ENCODE data around the gene USP6NL.

The USP6NL gene

GRCh38 chr10:11475831-11476434 lies 135.5 kb downstream of the USP6NL start:
- Histone ChIP-seq H2BK120ac (ENCODE audit: low read depth, low read length) (no peak overlapping the region), H2BK15ac (replicated peaks; ENCODE audit: low read depth) (no peak overlapping the region), H3K27me3 (ENCODE audit: insufficient read depth, low read length, poor library complexity) (no peaks in the 10 kb centered on the region), H4K8ac (ENCODE audit: low read depth, low read length) (no peak overlapping the region), H3K36me3 (ENCODE audit: control insufficient read depth, insufficient read depth, low read length) (no peaks in the 10 kb centered on the region), H3K9ac (ENCODE audit: low read length) (no peak overlapping the region), H3K79me2 (ENCODE audit: control insufficient read depth, insufficient read depth, low read length) (no peaks in the 10 kb centered on the region), H2AK5ac (ENCODE audit: low read length) (no peak overlapping the region), H3K23ac (ENCODE audit: low read length) (no peak overlapping the region), H4K5ac (ENCODE audit: low read length) (no peak overlapping the region), H3K4me3 (ENCODE audit: low read length) (no peak overlapping the region), H3K4me2 (ENCODE audit: low read length) (no peak overlapping the region), H3K79me1 (ENCODE audit: low read length) (no peaks in the 10 kb centered on the region), H3K27ac (ENCODE audit: low read depth, low read length) (no peak overlapping the region), H3K18ac (ENCODE audit: low read length) (no peak overlapping the region), H3K4me1 (ENCODE audit: control insufficient read depth, low read depth, low read length) (no peaks in the 10 kb centered on the region), H3K56ac (ENCODE audit: low read length) (no peak overlapping the region), H3K4ac (ENCODE audit: low read depth, low read length) (no peak overlapping the region), H2BK5ac (ENCODE audit: low read length) (no peak overlapping the region)
- WGBS (ENCODE audit: extremely low coverage, insufficient coverage, low lambda C conversion rate): no CpG with 5 or more reads among the region's 3 CpGs
- peak; percentile 20 for DNase-seq

- WGBS (ENCODE audit: extremely low coverage, insufficient coverage, low lambda C conversion rate): no CpG with 5 or more reads among the region's 12 CpGs
Observed at GRCh38 chr10:11473128-11473760, 138.2 kb downstream of the USP6NL start.

GRCh38 chr10:11472158-11472753 lies 139.2 kb downstream of the USP6NL start:
- Histone ChIP-seq H2BK120ac (ENCODE audit: low read depth, low read length) (no peak overlapping the region), H3K36me3 (ENCODE audit: control insufficient read depth, insufficient read depth, low read length) (no peaks in the 10 kb centered on the region), H3K27me3 (ENCODE audit: insufficient read depth, low read length, poor library complexity) (no peaks in the 10 kb centered on the region)

More at GRCh38 chr10:11473128-11473760, 138.2 kb downstream of the USP6NL start:
- peaks cover 2% of the 10 kb centered on the region for H3K79me1 ChIP-seq (ENCODE audit: low read length)
- H3K27me3 ChIP-seq (ENCODE audit: insufficient read depth, low read length, poor library complexity): no peaks in the 10 kb centered on the region
- H2BK5ac ChIP-seq (ENCODE audit: low read length): no peak overlapping the region
- H4K5ac ChIP-seq (ENCODE audit: low read length): no peak overlapping the region
- no peak overlapping the region for H3K56ac ChIP-seq (ENCODE audit: low read length)
- H3K4ac ChIP-seq (ENCODE audit: low read depth, low read length): no peak overlapping the region
- no peak overlapping the region for H4K8ac ChIP-seq (ENCODE audit: low read depth, low read length)
- H3K23ac ChIP-seq (ENCODE audit: low read length): no peak overlapping the region
- H2BK15ac ChIP-seq (replicated peaks; ENCODE audit: low read depth): no peak overlapping the region
- H2AK5ac ChIP-seq (ENCODE audit: low read length): no peak overlapping the region
- H3K18ac ChIP-seq (ENCODE audit: low read length): no peak overlapping the region
- no peak overlapping the region for H2BK120ac ChIP-seq (ENCODE audit: low read depth, low read length)
- DNase-seq: peak; percentile 86
- H3K27ac ChIP-seq (ENCODE audit: low read depth, low read length): no peak overlapping the region
- no peaks in the 10 kb centered on the region for H3K36me3 ChIP-seq (ENCODE audit: control insufficient read depth, insufficient read depth, low read length)
- no peak overlapping the region for H3K4me3 ChIP-seq (ENCODE audit: low read length)
- H3K79me2 ChIP-seq (ENCODE audit: control insufficient read depth, insufficient read depth, low read length): no peaks in the 10 kb centered on the region
- no peaks in the 10 kb centered on the region for H3K4me1 ChIP-seq (ENCODE audit: control insufficient read depth, low read depth, low read length)
- no peak overlapping the region for H3K9ac ChIP-seq (ENCODE audit: low read length)
- H3K4me2 ChIP-seq (ENCODE audit: low read length): no peak overlapping the region

GRCh38 chr10:11469575-11470391 lies 141.7 kb downstream of the USP6NL start:
- no peak overlapping the region for H2AK5ac ChIP-seq (ENCODE audit: low read length)
- no peak overlapping the region for H3K27ac ChIP-seq (ENCODE audit: low read depth, low read length)
- no peaks in the 10 kb centered on the region for H3K36me3 ChIP-seq (ENCODE audit: control insufficient read depth, insufficient read depth, low read length)
- no peak overlapping the region for H3K4ac ChIP-seq (ENCODE audit: low read depth, low read length)
- WGBS (ENCODE audit: extremely low coverage, insufficient coverage, low lambda C conversion rate): no CpG with 5 or more reads among the region's 22 CpGs
- no peak overlapping the region for H2BK120ac ChIP-seq (ENCODE audit: low read depth, low read length)
- no peak overlapping the region for H3K4me3 ChIP-seq (ENCODE audit: low read length)
- H3K27me3 ChIP-seq (ENCODE audit: insufficient read depth, low read length, poor library complexity): no peaks in the 10 kb centered on the region
- no peak overlapping the region for H3K18ac ChIP-seq (ENCODE audit: low read length)
- no peak overlapping the region for H3K9ac ChIP-seq (ENCODE audit: low read length)
- H3K23ac ChIP-seq (ENCODE audit: low read length): no peak overlapping the region
- H2BK5ac ChIP-seq (ENCODE audit: low read length): no peak overlapping the region
- no peak overlapping the region for H4K5ac ChIP-seq (ENCODE audit: low read length)
- peak; percentile 30 for DNase-seq
- no peak overlapping the region for H3K56ac ChIP-seq (ENCODE audit: low read length)
- no peaks in the 10 kb centered on the region for H3K4me1 ChIP-seq (ENCODE audit: control insufficient read depth, low read depth, low read length)
- peaks cover 2% of the 10 kb centered on the region for H3K79me1 ChIP-seq (ENCODE audit: low read length)
- no peak overlapping the region for H2BK15ac ChIP-seq (replicated peaks; ENCODE audit: low read depth)
- H3K79me2 ChIP-seq (ENCODE audit: control insufficient read depth, insufficient read depth, low read length): no peaks in the 10 kb centered on the region
- H3K4me2 ChIP-seq (ENCODE audit: low read length): no peak overlapping the region
- H4K8ac ChIP-seq (ENCODE audit: low read depth, low read length): no peak overlapping the region

More at GRCh38 chr10:11472158-11472753, 139.2 kb downstream of the USP6NL start:
- no peaks in the 10 kb centered on the region for H3K4me1 ChIP-seq (ENCODE audit: control insufficient read depth, low read depth, low read length)
- no peak overlapping the region for H3K23ac ChIP-seq (ENCODE audit: low read length)
- no peak overlapping the region for H2AK5ac ChIP-seq (ENCODE audit: low read length)
- DNase-seq: peak; percentile 83
- H2BK15ac ChIP-seq (replicated peaks; ENCODE audit: low read depth): no peak overlapping the region
- no CpG with 5 or more reads among the region's 8 CpGs for WGBS (ENCODE audit: extremely low coverage, insufficient coverage, low lambda C conversion rate)
- H4K5ac ChIP-seq (ENCODE audit: low read length): no peak overlapping the region
- no peak overlapping the region for H3K56ac ChIP-seq (ENCODE audit: low read length)
- no peak overlapping the region for H4K8ac ChIP-seq (ENCODE audit: low read depth, low read length)
- H3K27ac ChIP-seq (ENCODE audit: low read depth, low read length): no peak overlapping the region
- no peak overlapping the region for H3K9ac ChIP-seq (ENCODE audit: low read length)
- H3K79me2 ChIP-seq (ENCODE audit: control insufficient read depth, insufficient read depth, low read length): no peaks in the 10 kb centered on the region
- H2BK5ac ChIP-seq (ENCODE audit: low read length): no peak overlapping the region
- H3K4me3 ChIP-seq (ENCODE audit: low read length): no peak overlapping the region
- peaks cover 2% of the 10 kb centered on the region for H3K79me1 ChIP-seq (ENCODE audit: low read length)
- H3K18ac ChIP-seq (ENCODE audit: low read length): no peak overlapping the region
- no peak overlapping the region for H3K4ac ChIP-seq (ENCODE audit: low read depth, low read length)
- no peak overlapping the region for H3K4me2 ChIP-seq (ENCODE audit: low read length)

GRCh38 chr10:11468126-11468742 lies 143.2 kb downstream of the USP6NL start:
- DNase-seq: no peak
- Histone ChIP-seq H2BK5ac (ENCODE audit: low read length) (no peak overlapping the region), H3K18ac (ENCODE audit: low read length) (no peak overlapping the region), H3K79me2 (ENCODE audit: control insufficient read depth, insufficient read depth, low read length) (no peaks in the 10 kb centered on the region), H3K27me3 (ENCODE audit: insufficient read depth, low read length, poor library complexity) (no peaks in the 10 kb centered on the region), H3K4me1 (ENCODE audit: control insufficient read depth, low read depth, low read length) (no peaks in the 10 kb centered on the region), H3K27ac (ENCODE audit: low read depth, low read length) (no peak overlapping the region), H3K36me3 (ENCODE audit: control insufficient read depth, insufficient read depth, low read length) (no peaks in the 10 kb centered on the region), H3K9ac (ENCODE audit: low read length) (no peak overlapping the region), H2BK15ac (replicated peaks; ENCODE audit: low read depth) (no peak overlapping the region), H2AK5ac (ENCODE audit: low read length) (no peak overlapping the region), H3K4me3 (ENCODE audit: low read length) (no peak overlapping the region), H3K56ac (ENCODE audit: low read length) (no peak overlapping the region), H4K8ac (ENCODE audit: low read depth, low read length) (no peak overlapping the region), H4K5ac (ENCODE audit: low read length) (no peak overlapping the region), H3K23ac (ENCODE audit: low read length) (no peak overlapping the region), H2BK120ac (ENCODE audit: low read depth, low read length) (no peak overlapping the region), H3K79me1 (ENCODE audit: low read length) (peaks cover 2% of the 10 kb centered on the region), H3K4ac (ENCODE audit: low read depth, low read length) (no peak overlapping the region), H3K4me2 (ENCODE audit: low read length) (no peak overlapping the region)
- no CpG with 5 or more reads among the region's 7 CpGs for WGBS (ENCODE audit: extremely low coverage, insufficient coverage, low lambda C conversion rate)
